ENCODE data around the gene PCSK5.

The PCSK5 gene

GRCh38 chr9:75998096-75998780, 107.8 kb downstream of the PCSK5 start:
- H3K27ac ChIP-seq (ENCODE audit: low read length) = no peak overlapping the region
- WGBS (ENCODE audit: insufficient coverage, insufficient read length) = no CpG with 5 or more reads among the region's 4 CpGs
- no peak for DNase-seq (ENCODE audit: low read depth, low spot score)
- no peaks in the 10 kb centered on the region for H3K9me3 ChIP-seq (ENCODE audit: control insufficient read depth, insufficient read depth, low read length)
- H3K27me3 ChIP-seq (ENCODE audit: control insufficient read depth, insufficient read depth, low read length) = no peaks in the 10 kb centered on the region
- no peak overlapping the region for H3K4me3 ChIP-seq (ENCODE audit: low read length)
- H3K36me3 ChIP-seq (ENCODE audit: control insufficient read depth, insufficient read depth, low read length) = no peaks in the 10 kb centered on the region
- no peaks in the 10 kb centered on the region for H3K4me1 ChIP-seq (ENCODE audit: control insufficient read depth, insufficient read depth, low read length)

- H3K27me3 ChIP-seq (ENCODE audit: control insufficient read depth, insufficient read depth, low read length) = no peaks in the 10 kb centered on the region
- no peak overlapping the region for H3K27ac ChIP-seq (ENCODE audit: low read length)
- H3K9me3 ChIP-seq (ENCODE audit: control insufficient read depth, insufficient read depth, low read length) = no peaks in the 10 kb centered on the region
- WGBS (ENCODE audit: insufficient coverage, insufficient read length) = no CpG with 5 or more reads among the region's 2 CpGs
- no peaks in the 10 kb centered on the region for H3K4me1 ChIP-seq (ENCODE audit: control insufficient read depth, insufficient read depth, low read length)
- H3K4me3 ChIP-seq (ENCODE audit: low read length) = no peak overlapping the region
- no peaks in the 10 kb centered on the region for H3K36me3 ChIP-seq (ENCODE audit: control insufficient read depth, insufficient read depth, low read length)
- DNase-seq (ENCODE audit: low read depth, low spot score) = no peak
These were observed 111.0 kb downstream of the PCSK5 start for GRCh38 chr9:76001459-76001858.

- WGBS (ENCODE audit: insufficient coverage, insufficient read length) = no CpG with 5 or more reads among the region's 5 CpGs
- Histone ChIP-seq H3K9me3 (ENCODE audit: control insufficient read depth, insufficient read depth, low read length) (no peaks in the 10 kb centered on the region), H3K27me3 (ENCODE audit: control insufficient read depth, insufficient read depth, low read length) (no peaks in the 10 kb centered on the region), H3K4me3 (ENCODE audit: low read length) (no peak overlapping the region), H3K36me3 (ENCODE audit: control insufficient read depth, insufficient read depth, low read length) (no peaks in the 10 kb centered on the region), H3K4me1 (ENCODE audit: control insufficient read depth, insufficient read depth, low read length) (no peaks in the 10 kb centered on the region), H3K27ac (ENCODE audit: low read length) (no peak overlapping the region)
- no peak for DNase-seq (ENCODE audit: low read depth, low spot score)
These were observed 112.6 kb downstream of the PCSK5 start for GRCh38 chr9:76003041-76003440.

GRCh38 chr9:76004526-76004925, 114.1 kb downstream of the PCSK5 start:
- Histone ChIP-seq H3K27ac (ENCODE audit: low read length) (no peak overlapping the region), H3K4me3 (ENCODE audit: low read length) (no peak overlapping the region), H3K36me3 (ENCODE audit: control insufficient read depth, insufficient read depth, low read length) (no peaks in the 10 kb centered on the region), H3K27me3 (ENCODE audit: control insufficient read depth, insufficient read depth, low read length) (no peaks in the 10 kb centered on the region), H3K9me3 (ENCODE audit: control insufficient read depth, insufficient read depth, low read length) (no peaks in the 10 kb centered on the region), H3K4me1 (ENCODE audit: control insufficient read depth, insufficient read depth, low read length) (no peaks in the 10 kb centered on the region)
- DNase-seq (ENCODE audit: low read depth, low spot score) = no peak
- no CpG with 5 or more reads among the region's 1 CpG for WGBS (ENCODE audit: insufficient coverage, insufficient read length)

GRCh38 chr9:76007935-76008334, 117.5 kb downstream of the PCSK5 start:
- Histone ChIP-seq H3K4me1 (ENCODE audit: control insufficient read depth, insufficient read depth, low read length) (no peaks in the 10 kb centered on the region), H3K27ac (ENCODE audit: low read length) (no peak overlapping the region), H3K4me3 (ENCODE audit: low read length) (no peak overlapping the region), H3K9me3 (ENCODE audit: control insufficient read depth, insufficient read depth, low read length) (no peaks in the 10 kb centered on the region), H3K27me3 (ENCODE audit: control insufficient read depth, insufficient read depth, low read length) (no peaks in the 10 kb centered on the region), H3K36me3 (ENCODE audit: control insufficient read depth, insufficient read depth, low read length) (no peaks in the 10 kb centered on the region)
- DNase-seq (ENCODE audit: low read depth, low spot score) = no peak
- no CpG with 5 or more reads among the region's 3 CpGs for WGBS (ENCODE audit: insufficient coverage, insufficient read length)

GRCh38 chr9:76013809-76014208, 123.3 kb downstream of the PCSK5 start:
- WGBS (ENCODE audit: insufficient coverage, insufficient read length) = no CpG with 5 or more reads among the region's 2 CpGs
- Histone ChIP-seq H3K27me3 (ENCODE audit: control insufficient read depth, insufficient read depth, low read length) (no peaks in the 10 kb centered on the region), H3K9me3 (ENCODE audit: control insufficient read depth, insufficient read depth, low read length) (no peaks in the 10 kb centered on the region), H3K36me3 (ENCODE audit: control insufficient read depth, insufficient read depth, low read length) (no peaks in the 10 kb centered on the region), H3K27ac (ENCODE audit: low read length) (no peak overlapping the region), H3K4me3 (ENCODE audit: low read length) (no peak overlapping the region), H3K4me1 (ENCODE audit: control insufficient read depth, insufficient read depth, low read length) (peaks cover 2% of the 10 kb centered on the region; the same call in 1 of the 2 replicates)
- DNase-seq (ENCODE audit: low read depth, low spot score) = no peak

GRCh38 chr9:76018235-76018634, 127.8 kb downstream of the PCSK5 start:
- peaks cover 3% of the 10 kb centered on the region; the same call in 1 of the 2 replicates for H3K4me1 ChIP-seq (ENCODE audit: control insufficient read depth, insufficient read depth, low read length)
- WGBS (ENCODE audit: insufficient coverage, insufficient read length) = no CpG with 5 or more reads among the region's 12 CpGs

GRCh38 chr9:76018761-76019160, 128.3 kb downstream of the PCSK5 start:
- no CpG with 5 or more reads among the region's 2 CpGs for WGBS (ENCODE audit: insufficient coverage, insufficient read length)
- Histone ChIP-seq H3K4me1 (ENCODE audit: control insufficient read depth, insufficient read depth, low read length) (peaks cover 3% of the 10 kb centered on the region; the same call in 1 of the 2 replicates), H3K9me3 (ENCODE audit: control insufficient read depth, insufficient read depth, low read length) (no peaks in the 10 kb centered on the region), H3K36me3 (ENCODE audit: control insufficient read depth, insufficient read depth, low read length) (no peaks in the 10 kb centered on the region), H3K27ac (ENCODE audit: low read length) (no peak overlapping the region), H3K27me3 (ENCODE audit: control insufficient read depth, insufficient read depth, low read length) (no peaks in the 10 kb centered on the region), H3K4me3 (ENCODE audit: low read length) (no peak overlapping the region)
- no peak for DNase-seq (ENCODE audit: low read depth, low spot score)

More at GRCh38 chr9:76018235-76018634, 127.8 kb downstream of the PCSK5 start:
- no peak for DNase-seq (ENCODE audit: low read depth, low spot score)
- Histone ChIP-seq H3K9me3 (ENCODE audit: control insufficient read depth, insufficient read depth, low read length) (no peaks in the 10 kb centered on the region), H3K36me3 (ENCODE audit: control insufficient read depth, insufficient read depth, low read length) (no peaks in the 10 kb centered on the region), H3K4me3 (ENCODE audit: low read length) (no peak overlapping the region), H3K27me3 (ENCODE audit: control insufficient read depth, insufficient read depth, low read length) (no peaks in the 10 kb centered on the region), H3K27ac (ENCODE audit: low read length) (no peak overlapping the region)

GRCh38 chr9:76020652-76021051, 130.2 kb downstream of the PCSK5 start:
- DNase-seq (ENCODE audit: low read depth, low spot score) = no peak
- WGBS (ENCODE audit: insufficient coverage, insufficient read length) = no CpG with 5 or more reads among the region's 10 CpGs
- Histone ChIP-seq H3K27ac (ENCODE audit: low read length) (no peak overlapping the region), H3K27me3 (ENCODE audit: control insufficient read depth, insufficient read depth, low read length) (no peaks in the 10 kb centered on the region), H3K9me3 (ENCODE audit: control insufficient read depth, insufficient read depth, low read length) (no peaks in the 10 kb centered on the region), H3K36me3 (ENCODE audit: control insufficient read depth, insufficient read depth, low read length) (no peaks in the 10 kb centered on the region), H3K4me1 (ENCODE audit: control insufficient read depth, insufficient read depth, low read length) (peaks cover 3% of the 10 kb centered on the region; the same call in 1 of the 2 replicates), H3K4me3 (ENCODE audit: low read length) (no peak overlapping the region)

- Histone ChIP-seq H3K36me3 (ENCODE audit: control insufficient read depth, insufficient read depth, low read length) (no peaks in the 10 kb centered on the region), H3K4me1 (ENCODE audit: control insufficient read depth, insufficient read depth, low read length) (peaks cover 3% of the 10 kb centered on the region; the same call in 1 of the 2 replicates), H3K9me3 (ENCODE audit: control insufficient read depth, insufficient read depth, low read length) (no peaks in the 10 kb centered on the region), H3K27ac (ENCODE audit: low read length) (no peak overlapping the region), H3K27me3 (ENCODE audit: control insufficient read depth, insufficient read depth, low read length) (no peaks in the 10 kb centered on the region), H3K4me3 (ENCODE audit: low read length) (no peak overlapping the region)
- WGBS (ENCODE audit: insufficient coverage, insufficient read length) = no CpG with 5 or more reads among the region's 5 CpGs
- DNase-seq (ENCODE audit: low read depth, low spot score) = no peak
These were observed 131.8 kb downstream of the PCSK5 start for GRCh38 chr9:76022317-76022716.

- no peak overlapping the region for H3K4me3 ChIP-seq (ENCODE audit: low read length)
- H3K9me3 ChIP-seq (ENCODE audit: control insufficient read depth, insufficient read depth, low read length) = no peaks in the 10 kb centered on the region
- H3K4me1 ChIP-seq (ENCODE audit: control insufficient read depth, insufficient read depth, low read length) = peaks cover 2% of the 10 kb centered on the region; the same call in 1 of the 2 replicates
- DNase-seq (ENCODE audit: low read depth, low spot score) = no peak
- H3K36me3 ChIP-seq (ENCODE audit: control insufficient read depth, insufficient read depth, low read length) = no peaks in the 10 kb centered on the region
- whole genome bisulfite sequencing (ENCODE audit: insufficient coverage, insufficient read length) = no CpG with 5 or more reads among the region's 7 CpGs
- no peaks in the 10 kb centered on the region for H3K27me3 ChIP-seq (ENCODE audit: control insufficient read depth, insufficient read depth, low read length)
- H3K27ac ChIP-seq (ENCODE audit: low read length) = no peak overlapping the region
These were observed 133.3 kb downstream of the PCSK5 start for GRCh38 chr9:76023715-76024195.

All from iPS DF 6.9 (cell line).